Heart left ventricle (tissue), 16 donors: Measurements from ENCODE around the gene ATP2B1. TPM values are rescaled to one million over a fixed set of nuclear protein-coding genes. Genes with fewer than 3 reads are reported as not detected.
A peak's percentile ranks its signal among the peaks of the same experiment; 100 is the strongest.

Experiments used
- ATAC-seq, 4 donors: fragments of 200-7000 bp; cut with Tn5 transposase; one replicate each; pipeline ENCODE4 v1.9.1; 2020 to 2022; ENCODE audit warnings: moderate library complexity in 4 of 4, mild to moderate bottlenecking in 3 of 4, moderate number of reproducible peaks in 1 of 4
- DNase-seq, 5 donors: peaks; one replicate each; pipeline ENCODE4 v3.0.0-alpha.2; 2020
- H3K27ac ChIP-seq, 12 donors: fragments of 200-600 bp; sonication (generic) in 4 of 12; one replicate each; pipeline versions ENCODE4 v1.5.0 to v1.8.0; 2016 to 2022; ENCODE audit warnings: mild to moderate bottlenecking in 2 of 12
- H3K27me3 ChIP-seq, 9 donors: fragments of 200-600 bp; sonication (generic) in 2 of 9; one replicate each; pipeline versions ENCODE4 v1.5.1 to v1.8.0; 2016 to 2022; ENCODE audit warnings: mild to moderate bottlenecking in 3 of 9
- H3K36me3 ChIP-seq, 9 donors: fragments of 200-600 bp; sonication (generic) in 2 of 9; one replicate each; pipeline versions ENCODE4 v1.5.0 to v1.8.0; 2018 to 2022; ENCODE audit warnings: mild to moderate bottlenecking in 2 of 9
- H3K4me1 ChIP-seq, 12 donors: fragments of 200-600 bp; sonication (generic) in 4 of 12; one replicate each; pipeline versions ENCODE4 v1.5.0 to v1.8.0; 2016 to 2022; ENCODE audit warnings: mild to moderate bottlenecking in 3 of 12
- H3K4me3 ChIP-seq, 12 donors: fragments of 200-600 bp; sonication (generic) in 4 of 12; one replicate each; pipeline versions ENCODE4 v1.5.0 to v1.8.0; 2017 to 2022; ENCODE audit warnings: mild to moderate bottlenecking in 9 of 12, moderate library complexity in 4 of 12
- H3K9me3 ChIP-seq, 12 donors: fragments of 200-600 bp; sonication (generic) in 4 of 12; one replicate each; pipeline versions ENCODE4 v1.5.0 to v1.8.0; 2016 to 2022; ENCODE audit warnings: mild to moderate bottlenecking in 1 of 12
- CTCF ChIP-seq, 12 donors: fragments of 200-600 bp; sonication (generic) in 4 of 12; IDR thresholded peaks; one replicate each; pipeline versions ENCODE4 v1.5.0 to v1.8.0; 2018 to 2022; ENCODE audit warnings: antibody characterized with exemption in 12 of 12, mild to moderate bottlenecking in 5 of 12
- POLR2A ChIP-seq, 2 donors: fragments of 450-650 bp; IDR thresholded peaks; one replicate each; pipeline ENCODE4 v1.6.1; 2017; ENCODE audit warnings: antibody characterized with exemption in 2 of 2, mild to moderate bottlenecking in 2 of 2, moderate library complexity in 2 of 2
- WGBS, 4 donors: extraction: QIAGEN DNeasy Blood & Tissue Kit in 2 of 4; methylation state at CpG; one replicate each; pipeline versions ENCODE4 v1.1.5 to v1.1.7; 2013 to 2018; 5-methylcytosine and 5-hydroxymethylcytosine counted together
- intact Hi-C, 10 donors: fragments of 100-400 bp; cut with DNase I; formaldehyde crosslinking; loops; one replicate each; pipeline versions ENCODE4 v1.11.1 to v1.14.2; 2022
- polyA plus RNA-seq, 2 donors: library from polyadenylated mRNA; stranded (reverse); fragments of 200-250 nt; gene quantifications; one replicate each; pipeline ENCODE4 v1.2.3, GENCODE V29; 2013
- total RNA-seq, 9 donors: library from RNA; depleted of rRNA in 2 of 9; stranded (reverse); fragments of >200 nt in 2 of 9; fragmentation: NEBNext Ultra II Directional in 3 of 9; extraction: Animal tissue kit (Norgen Biotek cat#: 25700) in 3 of 9; gene quantifications; one replicate each; pipeline versions ENCODE4 v1.1.0 to v1.2.4, GENCODE V29; 2016 to 2023
- donor health status: ischemic (EF 13 %, LVEDD 7.1; RV severe dilation, severe dysfunction).
- donor health status: healthy with polysubstance abuse.
- donor health status: DM: no; HTN: yes; CAD: no.
- donor health status: DM: no; HTN: no; CAD: no.
- donor health status: ischemic (EF 25% LVEDD 6.9; RV normal size, moderate dysfunction).
- donor health status: ischemic (EF 25% LVEDD 5.7; RV mildly dilated, moderate dysfunction).
- donor health status: healthy.
- donor health status: DM: yes; HTN: yes; CAD: no.
- donor health status: ischemic (EF 35%, LVEDD 5.7; RV mildly dilated, moderate dysfunction).
- donor health status: nonischemic (EF 11% LVEDD 7.7; RV severe dilation, severe dysfunction).
- donor health status: DM: yes; HTN: yes; CAD: no.
- donor health status: PGD.
- donor health status: ischemic (EF 29% LVEDD 5.4; RV normal size, mild dysfunction).
- donor health status: nonischemic (EF 23%, LVEDD 6.1; RV moderate dilation, normal function).

The ATP2B1 gene
- total and polyA plus RNA-seq, 11 donors = 3.3 to 34.9 (median 18.5) TPM

GRCh38 chr12:89706551-89706950 is 2.1 kb downstream of the ATP2B1 start:
- DNase-seq = no peak
- H3K27me3 ChIP-seq = no peaks in the 10 kb centered on the region
- H3K36me3 ChIP-seq = no peaks in the 10 kb centered on the region
- no peak for ATAC-seq
- intact Hi-C loops = loop anchor here in 6 of 10 donors (5.0 to 10.0 kb wide), 4 partner anchors 44 to 162 kb away; no protein-coding TSS in a partner anchor
- H3K9me3 ChIP-seq = no peaks in the 10 kb centered on the region
- peak overlapping the region in 5 of 12 donors; percentile 90 to 95 (median 91) for H3K4me3 ChIP-seq
- TF ChIP-seq CTCF (IDR thresholded peaks at IDR 0.05) (no peak), POLR2A (IDR thresholded peaks at IDR 0.05) (no peak)
- H3K27ac ChIP-seq = no peak overlapping the region
- peaks cover 0 to 44% (median 11%) of the 10 kb centered on the region in 12 donors for H3K4me1 ChIP-seq
- WGBS, 4 donors = 86 to 94% (median 90%) methylated on average over 7 of the region's 7 CpGs

GRCh38 chr12:89704457-89704856 is 4.2 kb downstream of the ATP2B1 start:
- Histone ChIP-seq H3K4me1 (peaks cover 0 to 39% (median 9%) of the 10 kb centered on the region in 12 donors), H3K4me3 (no peak overlapping the region), H3K27ac (no peak overlapping the region), H3K9me3 (no peaks in the 10 kb centered on the region), H3K36me3 (no peaks in the 10 kb centered on the region), H3K27me3 (no peaks in the 10 kb centered on the region)
- no peak for DNase-seq
- WGBS, 4 donors = 85 to 87% (median 86%) methylated on average over 1 of the region's 1 CpG
- intact Hi-C loops = loop anchor here in 5 of 10 donors (10.0 kb wide), 2 partner anchors 70 to 160 kb away; no protein-coding TSS in a partner anchor
- TF ChIP-seq CTCF (IDR thresholded peaks at IDR 0.05) = no peak
- TF ChIP-seq POLR2A (IDR thresholded peaks at IDR 0.05) = no peak
- no peak for ATAC-seq

- intact Hi-C loops = loop anchor here in 5 of 10 donors (10.0 kb wide), 2 partner anchors 69 to 159 kb away; no protein-coding TSS in a partner anchor
These were observed 4.9 kb downstream of the ATP2B1 start for GRCh38 chr12:89703768-89704167.

GRCh38 chr12:89702503-89702902 is 6.1 kb downstream of the ATP2B1 start:
- Histone ChIP-seq H3K4me1 (peaks cover 0 to 37% (median 8%) of the 10 kb centered on the region in 12 donors), H3K36me3 (no peaks in the 10 kb centered on the region), H3K27me3 (no peaks in the 10 kb centered on the region), H3K9me3 (no peaks in the 10 kb centered on the region), H3K27ac (no peak overlapping the region), H3K4me3 (no peak overlapping the region)
- no peak for TF ChIP-seq CTCF (IDR thresholded peaks at IDR 0.05)
- no peak for TF ChIP-seq POLR2A (IDR thresholded peaks at IDR 0.05)
- 93 to 100% (median 96%) methylated on average over 1 of the region's 1 CpG for WGBS, 4 donors
- ATAC-seq = no peak
- no peak for DNase-seq
- intact Hi-C loops = loop anchor here in 5 of 10 donors (10.0 kb wide), 2 partner anchors 68 to 158 kb away; no protein-coding TSS in a partner anchor

More at GRCh38 chr12:89703768-89704167, 4.9 kb downstream of the ATP2B1 start:
- TF ChIP-seq CTCF (IDR thresholded peaks at IDR 0.05) (no peak), POLR2A (IDR thresholded peaks at IDR 0.05) (no peak)
- Histone ChIP-seq H3K9me3 (no peaks in the 10 kb centered on the region), H3K27me3 (no peaks in the 10 kb centered on the region), H3K27ac (no peak overlapping the region), H3K4me3 (no peak overlapping the region), H3K36me3 (no peaks in the 10 kb centered on the region), H3K4me1 (peaks cover 0 to 39% (median 9%) of the 10 kb centered on the region in 12 donors)
- DNase-seq = no peak
- 81 to 97% (median 84%) methylated on average over 1 of the region's 1 CpG for WGBS, 4 donors
- no peak for ATAC-seq
